ENCODE data around the gene CREG2. TPM values are rescaled to one million over a fixed set of nuclear protein-coding genes. Genes with fewer than 3 reads are reported as not detected.

CREG2 gene
- total RNA-seq, 3 donors from 2014 or later (not counting 1 experiment from before 2014, with no cell fraction given): not detected

- Mint-ChIP-seq H3K9me3 (no peaks in the 10 kb centered on the region), H3K4me3 (no peak overlapping the region), H3K36me3 (no peaks in the 10 kb centered on the region), H3K27me3 (ENCODE audit: low read depth in 2 of 2) (peaks cover 24 to 44% of the 10 kb centered on the region in 2 donors), H3K4me1 (peaks cover 5 to 6% of the 10 kb centered on the region in 2 donors), H3K27ac (no peak overlapping the region)
- no peak for TF ChIP-seq CTCF (IDR thresholded peaks at IDR 0.05)
- DNase-seq (no peak), ATAC-seq (no peak)
- 90% methylated on average over 7 of the region's 7 CpGs for WGBS (ENCODE audit: insufficient coverage)
- no peak overlapping the region for H3K27ac ChIP-seq (ENCODE audit: low read length)
- peaks cover 10% of the 10 kb centered on the region for H3K4me1 ChIP-seq (ENCODE audit: control insufficient read depth, insufficient read depth, low read length)
- intact Hi-C loops (cut with micrococcal nuclease): no loop called here
- H3K4me3 ChIP-seq (ENCODE audit: low read length): no peak overlapping the region
- no peaks in the 10 kb centered on the region for H3K9me3 ChIP-seq (ENCODE audit: control insufficient read depth, insufficient read depth, low read length)
- peaks cover 20% of the 10 kb centered on the region for H3K27me3 ChIP-seq (ENCODE audit: control insufficient read depth, insufficient read depth, low read length)
- H3K36me3 ChIP-seq (ENCODE audit: control insufficient read depth, insufficient read depth, low read length): no peaks in the 10 kb centered on the region
Measured at GRCh38 chr2:101383016-101383541, 4.2 kb downstream of the CREG2 start.

- intact Hi-C loops (cut with micrococcal nuclease): no loop called here
- TF ChIP-seq CTCF (IDR thresholded peaks at IDR 0.05): no peak
- H3K9me3 Mint-ChIP-seq: no peaks in the 10 kb centered on the region
- H3K4me3 Mint-ChIP-seq: no peak overlapping the region
- no peak overlapping the region for H3K4me3 ChIP-seq (ENCODE audit: low read length)
- peaks cover 20 to 38% of the 10 kb centered on the region in 2 donors for H3K27me3 Mint-ChIP-seq (ENCODE audit: low read depth in 2 of 2)
- H3K4me1 ChIP-seq (ENCODE audit: control insufficient read depth, insufficient read depth, low read length): peaks cover 6% of the 10 kb centered on the region
- no peaks in the 10 kb centered on the region for H3K9me3 ChIP-seq (ENCODE audit: control insufficient read depth, insufficient read depth, low read length)
- no peaks in the 10 kb centered on the region for H3K36me3 ChIP-seq (ENCODE audit: control insufficient read depth, insufficient read depth, low read length)
- ATAC-seq (no peak), DNase-seq (no peak)
- H3K4me1 Mint-ChIP-seq: peaks cover under 1 to 6% of the 10 kb centered on the region in 2 donors
- H3K27ac ChIP-seq (ENCODE audit: low read length): no peak overlapping the region
- H3K27me3 ChIP-seq (ENCODE audit: control insufficient read depth, insufficient read depth, low read length): peaks cover 14% of the 10 kb centered on the region
- WGBS (ENCODE audit: insufficient coverage): 86% methylated on average over 2 of the region's 2 CpGs
- H3K36me3 Mint-ChIP-seq: no peaks in the 10 kb centered on the region
- no peak overlapping the region for H3K27ac Mint-ChIP-seq
Measured at GRCh38 chr2:101382442-101382841, 4.9 kb downstream of the CREG2 start.

DNA sequence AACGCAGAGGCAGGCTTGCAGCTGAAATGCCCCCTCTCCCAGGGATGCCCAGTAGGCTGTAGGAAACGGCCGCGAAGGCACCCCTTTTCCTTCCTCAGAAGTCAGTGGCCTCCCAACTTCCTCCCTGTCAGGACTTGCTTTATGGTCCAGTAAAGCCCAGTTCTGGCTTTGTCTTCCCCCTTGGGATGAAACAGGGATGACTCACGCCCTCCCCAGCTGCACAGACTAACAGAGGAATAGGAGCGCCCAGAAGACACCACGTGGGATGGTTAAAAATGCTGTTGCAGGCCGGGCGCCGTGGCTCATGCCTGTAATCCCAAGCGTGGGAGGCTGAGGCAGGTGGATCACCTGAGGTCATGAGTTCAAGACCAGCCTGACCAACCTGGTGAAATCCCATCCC lies 6.9 kb downstream of the CREG2 start:
- no peak for TF ChIP-seq CTCF (IDR thresholded peaks at IDR 0.05)
- H3K27ac ChIP-seq (ENCODE audit: low read length): no peak overlapping the region
- no peak overlapping the region for H3K4me3 ChIP-seq (ENCODE audit: low read length)
- no peak for ATAC-seq
- DNase-seq: no peak
- Mint-ChIP-seq H3K27me3 (ENCODE audit: low read depth in 2 of 2) (peaks cover 9 to 26% of the 10 kb centered on the region in 2 donors), H3K4me3 (no peak overlapping the region), H3K36me3 (no peaks in the 10 kb centered on the region), H3K4me1 (no peaks in the 10 kb centered on the region), H3K9me3 (no peaks in the 10 kb centered on the region), H3K27ac (no peak overlapping the region)
- intact Hi-C loops (cut with micrococcal nuclease): no loop called here
- no peaks in the 10 kb centered on the region for H3K4me1 ChIP-seq (ENCODE audit: control insufficient read depth, insufficient read depth, low read length)
- 86% methylated on average over 11 of the region's 11 CpGs for WGBS (ENCODE audit: insufficient coverage)
- no peaks in the 10 kb centered on the region for H3K36me3 ChIP-seq (ENCODE audit: control insufficient read depth, insufficient read depth, low read length)
- peaks cover 6% of the 10 kb centered on the region for H3K27me3 ChIP-seq (ENCODE audit: control insufficient read depth, insufficient read depth, low read length)
- H3K9me3 ChIP-seq (ENCODE audit: control insufficient read depth, insufficient read depth, low read length): no peaks in the 10 kb centered on the region

- Mint-ChIP-seq H3K27me3 (ENCODE audit: low read depth in 2 of 2) (peaks cover 2 to 16% of the 10 kb centered on the region in 2 donors), H3K27ac (no peak overlapping the region), H3K9me3 (no peaks in the 10 kb centered on the region), H3K4me3 (no peak overlapping the region), H3K36me3 (no peaks in the 10 kb centered on the region), H3K4me1 (no peaks in the 10 kb centered on the region)
- no peak overlapping the region for H3K4me3 ChIP-seq (ENCODE audit: low read length)
- H3K9me3 ChIP-seq (ENCODE audit: control insufficient read depth, insufficient read depth, low read length): no peaks in the 10 kb centered on the region
- WGBS (ENCODE audit: insufficient coverage): 97% methylated on average over 2 of the region's 2 CpGs
- H3K4me1 ChIP-seq (ENCODE audit: control insufficient read depth, insufficient read depth, low read length): no peaks in the 10 kb centered on the region
- H3K27ac ChIP-seq (ENCODE audit: low read length): no peak overlapping the region
- H3K27me3 ChIP-seq (ENCODE audit: control insufficient read depth, insufficient read depth, low read length): no peaks in the 10 kb centered on the region
- no peak for ATAC-seq
- intact Hi-C loops (cut with micrococcal nuclease): no loop called here
- H3K36me3 ChIP-seq (ENCODE audit: control insufficient read depth, insufficient read depth, low read length): no peaks in the 10 kb centered on the region
- no peak for DNase-seq
- TF ChIP-seq CTCF (IDR thresholded peaks at IDR 0.05): no peak
Measured at GRCh38 chr2:101379091-101379490, 8.2 kb downstream of the CREG2 start.

All from natural killer cell (primary cell).